ENCODE measurements around the gene CHST14. TPM values are rescaled to one million over a fixed set of nuclear protein-coding genes. Genes with fewer than 3 reads are reported as not detected.

The CHST14 gene
- total RNA-seq, 1 experiment from 2014 or later = 14.3 TPM

DNA sequence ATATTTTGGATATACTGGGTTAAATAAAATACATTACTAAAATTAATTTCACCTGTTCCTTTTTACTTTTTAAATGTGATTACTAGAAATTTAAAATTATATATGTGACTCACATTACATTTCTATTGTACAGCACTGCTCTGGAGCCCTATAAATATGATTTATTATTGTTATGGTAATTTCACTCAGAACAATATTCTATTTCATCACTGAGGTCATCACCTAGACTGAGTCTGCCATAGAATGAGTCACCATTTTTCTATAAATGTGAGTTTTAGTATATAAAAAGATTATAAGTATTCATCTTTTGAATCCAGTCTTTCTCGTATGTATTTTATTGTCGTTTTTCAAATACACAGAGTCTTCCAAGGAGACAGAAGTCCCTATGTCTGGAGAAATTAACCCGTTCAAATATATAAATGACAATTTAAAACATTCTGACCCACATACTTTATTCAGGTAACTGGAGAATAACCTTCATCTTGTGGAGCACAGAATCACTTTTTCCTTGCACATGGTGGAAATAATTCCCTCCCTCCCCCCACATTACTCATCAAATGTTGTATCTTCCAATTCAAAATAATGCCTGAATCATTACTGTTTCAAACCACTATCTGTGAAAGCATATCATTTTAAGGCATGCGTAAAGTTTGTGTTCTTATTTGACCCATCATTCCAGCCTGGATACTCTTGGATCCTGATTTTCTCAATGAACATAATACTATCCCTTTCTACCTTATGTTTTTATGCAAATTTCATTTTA is 30.0 kb downstream of the CHST14 start:
- no peaks in the 10 kb centered on the region for H3K4me1 ChIP-seq (ENCODE audit: insufficient read depth, low read length, poor library complexity, severe bottlenecking)
- ChIA-PET CTCF (interaction anchor here (1.0 kb wide), 1 partner anchor 61 kb away, joined by 3 read pairs; no protein-coding TSS in a partner anchor), POLR2A (ENCODE audit: low non-redundant PET) (no interaction called here)

DNA sequence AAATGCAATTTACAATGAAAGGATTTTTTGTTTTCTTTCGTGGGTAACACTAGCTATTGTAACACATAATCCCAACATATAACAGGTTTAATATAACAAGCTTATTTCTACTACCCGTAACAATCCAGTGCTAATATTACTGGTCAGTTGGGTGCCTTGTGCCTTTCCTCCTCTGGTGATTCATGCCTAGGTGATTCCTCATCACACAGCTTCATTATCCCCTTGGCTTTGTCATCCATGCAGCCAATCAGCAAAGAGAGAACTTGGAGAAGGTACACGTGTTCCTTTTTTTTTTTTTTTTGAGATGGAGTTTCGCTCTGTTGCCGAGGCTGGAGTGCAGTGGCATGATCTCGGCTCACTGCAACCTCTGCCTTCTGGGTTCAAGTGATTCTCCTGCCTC is 30.7 kb downstream of the CHST14 start:
- BruUV-seq (replicated peaks) = no TSS peak
- TF ChIP-seq, protein P1, sequence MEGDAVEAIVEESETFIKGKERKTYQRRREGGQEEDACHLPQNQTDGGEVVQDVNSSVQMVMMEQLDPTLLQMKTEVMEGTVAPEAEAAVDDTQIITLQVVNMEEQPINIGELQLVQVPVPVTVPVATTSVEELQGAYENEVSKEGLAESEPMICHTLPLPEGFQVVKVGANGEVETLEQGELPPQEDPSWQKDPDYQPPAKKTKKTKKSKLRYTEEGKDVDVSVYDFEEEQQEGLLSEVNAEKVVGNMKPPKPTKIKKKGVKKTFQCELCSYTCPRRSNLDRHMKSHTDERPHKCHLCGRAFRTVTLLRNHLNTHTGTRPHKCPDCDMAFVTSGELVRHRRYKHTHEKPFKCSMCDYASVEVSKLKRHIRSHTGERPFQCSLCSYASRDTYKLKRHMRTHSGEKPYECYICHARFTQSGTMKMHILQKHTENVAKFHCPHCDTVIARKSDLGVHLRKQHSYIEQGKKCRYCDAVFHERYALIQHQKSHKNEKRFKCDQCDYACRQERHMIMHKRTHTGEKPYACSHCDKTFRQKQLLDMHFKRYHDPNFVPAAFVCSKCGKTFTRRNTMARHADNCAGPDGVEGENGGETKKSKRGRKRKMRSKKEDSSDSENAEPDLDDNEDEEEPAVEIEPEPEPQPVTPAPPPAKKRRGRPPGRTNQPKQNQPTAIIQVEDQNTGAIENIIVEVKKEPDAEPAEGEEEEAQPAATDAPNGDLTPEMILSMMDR (conservative IDR thresholded peaks at IDR 0.05; ENCODE audit: low read depth, low read length) = no peak
- TF ChIP-seq EZH2 (IDR thresholded peaks at IDR 0.05; ENCODE audit: borderline replicate concordance, low read depth, low read length, poor library complexity, severe bottlenecking) = no peak
- Histone ChIP-seq H3K4me3 (ENCODE audit: low read depth, low read length, poor library complexity, severe bottlenecking) (no peak overlapping the region), H3K9me3 (ENCODE audit: low read depth, low read length, poor library complexity, severe bottlenecking) (no peaks in the 10 kb centered on the region), H3K27ac (ENCODE audit: low read depth, low read length, poor library complexity, severe bottlenecking) (no peak overlapping the region), H3K4me1 (ENCODE audit: insufficient read depth, low read length, poor library complexity, severe bottlenecking) (no peaks in the 10 kb centered on the region), H3K27me3 (replicated peaks; ENCODE audit: insufficient read depth, low read depth, low read length, poor library complexity) (no peaks in the 10 kb centered on the region), H3K36me3 (ENCODE audit: insufficient read depth, low read length, poor library complexity, severe bottlenecking) (no peaks in the 10 kb centered on the region)
- CTCF ChIA-PET = interaction anchor here (1.0 kb wide), 1 partner anchor 61 kb away, joined by 3 read pairs; no protein-coding TSS in a partner anchor
- intact Hi-C loops (cut with micrococcal nuclease; ENCODE audit: unreplicated experiment) = no loop called here
- no peak for DNase-seq (ENCODE audit: low spot score)
- POLR2A ChIA-PET (ENCODE audit: low non-redundant PET) = no interaction called here

More for the DNA sequence above, 30.0 kb downstream of the CHST14 start:
- no peak overlapping the region for H3K27ac ChIP-seq (ENCODE audit: low read depth, low read length, poor library complexity, severe bottlenecking)
- intact Hi-C loops (cut with micrococcal nuclease; ENCODE audit: unreplicated experiment) = no loop called here
- no TSS peak for BruUV-seq (replicated peaks)
- no peak for DNase-seq (ENCODE audit: low spot score)
- TF ChIP-seq, protein P1 (conservative IDR thresholded peaks at IDR 0.05; ENCODE audit: low read depth, low read length) = no peak
- TF ChIP-seq EZH2 (IDR thresholded peaks at IDR 0.05; ENCODE audit: borderline replicate concordance, low read depth, low read length, poor library complexity, severe bottlenecking) = no peak
- H3K36me3 ChIP-seq (ENCODE audit: insufficient read depth, low read length, poor library complexity, severe bottlenecking) = no peaks in the 10 kb centered on the region
- H3K9me3 ChIP-seq (ENCODE audit: low read depth, low read length, poor library complexity, severe bottlenecking) = no peaks in the 10 kb centered on the region
- H3K27me3 ChIP-seq (replicated peaks; ENCODE audit: insufficient read depth, low read depth, low read length, poor library complexity) = no peaks in the 10 kb centered on the region
- H3K4me3 ChIP-seq (ENCODE audit: low read depth, low read length, poor library complexity, severe bottlenecking) = no peak overlapping the region

DNA sequence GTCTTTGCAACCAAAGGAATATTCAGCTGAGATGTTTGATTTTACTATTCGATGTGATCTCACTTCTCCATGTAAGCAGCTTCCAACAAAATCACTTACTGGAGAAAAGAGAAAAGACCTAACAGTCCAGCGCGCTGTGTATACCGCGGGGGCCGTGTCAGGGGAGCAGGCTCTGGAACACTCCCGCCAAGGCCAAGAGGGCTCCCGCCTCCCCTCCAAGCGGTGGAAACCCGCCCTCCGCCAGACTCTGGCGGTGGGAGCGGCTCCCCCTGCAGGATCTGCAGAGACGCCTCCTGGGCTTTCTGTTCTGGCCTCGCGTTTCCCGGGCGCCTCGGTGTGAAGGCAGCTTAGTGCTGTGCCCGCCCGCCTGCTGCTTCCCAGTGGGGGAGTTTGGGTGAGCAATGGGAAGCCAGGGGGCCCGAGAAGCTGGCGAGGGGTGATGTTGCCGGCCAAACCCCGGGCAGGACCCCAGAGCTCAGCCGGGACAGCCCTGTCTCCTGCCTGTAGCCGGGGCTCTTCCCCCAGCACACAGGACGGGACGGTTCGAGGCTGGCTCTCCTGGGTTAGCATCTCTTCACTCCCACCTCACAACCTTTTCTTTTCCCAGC is 36.3 kb downstream of the CHST14 start:
- POLR2A ChIA-PET (ENCODE audit: low non-redundant PET) = interaction anchor here (0.6 kb wide), 1 partner anchor 144 kb away, joined by 3 read pairs; no protein-coding TSS in a partner anchor
- CTCF ChIA-PET = interaction anchor here (0.5 to 1.0 kb wide), 2 partner anchors 9 to 785 kb away, joined by 3 read pairs; no protein-coding TSS in a partner anchor
- no peaks in the 10 kb centered on the region for H3K4me1 ChIP-seq (ENCODE audit: insufficient read depth, low read length, poor library complexity, severe bottlenecking)
- peaks cover 8% of the 10 kb centered on the region for H3K27me3 ChIP-seq (replicated peaks; ENCODE audit: insufficient read depth, low read depth, low read length, poor library complexity)
- no peak overlapping the region for H3K27ac ChIP-seq (ENCODE audit: low read depth, low read length, poor library complexity, severe bottlenecking)
- no peaks in the 10 kb centered on the region for H3K9me3 ChIP-seq (ENCODE audit: low read depth, low read length, poor library complexity, severe bottlenecking)
- DNase-seq (ENCODE audit: low spot score) = peak; percentile 78
- intact Hi-C loops (cut with micrococcal nuclease; ENCODE audit: unreplicated experiment) = no loop called here
- BruUV-seq (replicated peaks) = no TSS peak
- no peaks in the 10 kb centered on the region for H3K36me3 ChIP-seq (ENCODE audit: insufficient read depth, low read length, poor library complexity, severe bottlenecking)
- peak overlapping the region; percentile 21 for H3K4me3 ChIP-seq (ENCODE audit: low read depth, low read length, poor library complexity, severe bottlenecking)
- TF ChIP-seq, protein P1 (conservative IDR thresholded peaks at IDR 0.05; ENCODE audit: low read depth, low read length) = peak; percentile 82
- TF ChIP-seq EZH2 (IDR thresholded peaks at IDR 0.05; ENCODE audit: borderline replicate concordance, low read depth, low read length, poor library complexity, severe bottlenecking) = no peak
